ENCODE results near the gene PTGFRN.
"Not testable (repeated sequence)": the region's sequence is repeated elsewhere in the genome, so short reads cannot be mapped to it uniquely, and the experiment has no call there.

Gene PTGFRN

DNA sequence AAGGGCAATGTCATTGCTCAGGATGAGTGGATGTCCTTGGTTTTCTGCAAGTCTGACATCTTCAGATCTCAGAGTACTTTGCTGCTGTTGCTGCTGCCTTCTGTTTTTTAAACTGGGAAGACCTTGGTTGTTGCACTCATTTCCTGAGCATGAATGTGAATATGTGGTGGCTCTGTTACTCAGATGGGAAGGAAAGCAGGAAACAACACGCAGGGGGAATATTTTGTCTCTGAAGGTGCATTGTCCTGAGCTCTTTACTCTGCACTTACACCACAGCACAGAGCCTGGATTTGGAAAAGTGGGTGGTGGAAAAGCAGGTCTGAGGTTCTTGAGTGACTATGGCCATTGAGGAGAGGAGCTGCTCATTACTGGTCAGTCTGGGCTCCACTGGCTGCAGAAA lies 36.3 kb downstream of the PTGFRN start:
- DNase-seq = no peak

DNA sequence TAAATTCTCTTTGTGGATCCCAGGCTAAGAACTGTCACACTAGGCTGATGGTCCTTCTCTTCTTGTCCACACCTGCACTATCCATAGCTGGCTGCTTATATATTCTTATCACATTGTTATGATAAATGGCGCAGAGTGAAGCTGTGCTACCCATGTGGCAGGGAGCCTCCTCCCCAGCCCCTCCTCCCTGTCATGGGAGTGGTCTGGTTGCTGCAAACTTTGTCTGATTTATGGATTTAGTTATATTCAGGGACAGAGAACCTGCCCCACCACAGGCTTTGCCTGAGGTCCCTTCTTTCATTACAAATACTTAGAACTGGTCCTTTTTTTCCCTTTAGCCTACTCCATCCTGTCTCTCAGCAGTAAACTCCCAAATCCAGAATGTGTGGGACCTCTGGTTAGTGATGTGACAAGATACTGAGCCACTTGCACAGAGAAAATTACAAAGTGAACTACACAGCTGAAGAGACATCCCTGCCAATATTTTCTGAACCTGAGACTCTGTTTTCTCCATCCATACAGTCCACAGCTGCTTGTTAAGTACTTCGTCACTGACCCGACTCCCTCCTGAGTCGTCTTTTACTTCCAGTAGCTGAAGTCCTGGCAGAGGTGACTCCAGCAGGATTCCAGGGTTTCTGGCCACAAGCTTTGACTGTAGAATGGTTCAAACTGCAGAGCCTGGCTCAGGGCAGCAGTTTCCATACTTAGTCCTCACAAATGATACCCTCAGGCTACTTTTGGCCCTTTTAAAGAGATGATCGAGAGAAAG lies 37.6 kb downstream of the PTGFRN start:
- DNase-seq = no peak

GRCh38 chr1:116948046-116948445 lies 38.3 kb downstream of the PTGFRN start:
- DNase-seq = no peak

- DNase-seq = no peak
Observed at GRCh38 chr1:116948642-116949041, 38.9 kb downstream of the PTGFRN start.

DNA sequence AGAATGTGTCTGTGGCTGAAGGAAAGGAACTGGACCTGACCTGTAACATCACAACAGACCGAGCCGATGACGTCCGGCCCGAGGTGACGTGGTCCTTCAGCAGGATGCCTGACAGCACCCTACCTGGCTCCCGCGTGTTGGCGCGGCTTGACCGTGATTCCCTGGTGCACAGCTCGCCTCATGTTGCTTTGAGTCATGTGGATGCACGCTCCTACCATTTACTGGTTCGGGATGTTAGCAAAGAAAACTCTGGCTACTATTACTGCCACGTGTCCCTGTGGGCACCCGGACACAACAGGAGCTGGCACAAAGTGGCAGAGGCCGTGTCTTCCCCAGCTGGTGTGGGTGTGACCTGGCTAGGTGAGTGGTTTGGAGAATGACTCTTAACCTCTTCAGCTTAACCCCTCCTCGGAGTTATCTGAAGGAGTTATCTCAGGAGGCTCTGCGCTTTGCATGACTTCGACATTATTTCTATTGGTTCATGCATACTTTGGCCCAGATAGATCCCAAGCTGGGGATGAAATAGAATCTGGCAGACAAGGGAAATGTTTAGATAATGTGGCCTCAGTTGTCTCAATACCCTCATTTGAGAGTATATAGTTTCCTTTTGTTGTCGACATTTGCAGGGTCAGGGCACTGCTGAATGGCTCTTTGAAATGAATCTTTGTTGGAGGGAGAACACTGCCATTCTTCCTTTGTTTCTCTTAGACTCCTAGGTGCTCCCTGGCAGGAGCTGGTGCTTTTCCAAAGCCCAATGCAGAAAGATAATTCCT lies 39.7 kb downstream of the PTGFRN start:
- DNase-seq = no peak

- no peak for DNase-seq
Observed at GRCh38 chr1:116950517-116951199, 40.9 kb downstream of the PTGFRN start.

DNA sequence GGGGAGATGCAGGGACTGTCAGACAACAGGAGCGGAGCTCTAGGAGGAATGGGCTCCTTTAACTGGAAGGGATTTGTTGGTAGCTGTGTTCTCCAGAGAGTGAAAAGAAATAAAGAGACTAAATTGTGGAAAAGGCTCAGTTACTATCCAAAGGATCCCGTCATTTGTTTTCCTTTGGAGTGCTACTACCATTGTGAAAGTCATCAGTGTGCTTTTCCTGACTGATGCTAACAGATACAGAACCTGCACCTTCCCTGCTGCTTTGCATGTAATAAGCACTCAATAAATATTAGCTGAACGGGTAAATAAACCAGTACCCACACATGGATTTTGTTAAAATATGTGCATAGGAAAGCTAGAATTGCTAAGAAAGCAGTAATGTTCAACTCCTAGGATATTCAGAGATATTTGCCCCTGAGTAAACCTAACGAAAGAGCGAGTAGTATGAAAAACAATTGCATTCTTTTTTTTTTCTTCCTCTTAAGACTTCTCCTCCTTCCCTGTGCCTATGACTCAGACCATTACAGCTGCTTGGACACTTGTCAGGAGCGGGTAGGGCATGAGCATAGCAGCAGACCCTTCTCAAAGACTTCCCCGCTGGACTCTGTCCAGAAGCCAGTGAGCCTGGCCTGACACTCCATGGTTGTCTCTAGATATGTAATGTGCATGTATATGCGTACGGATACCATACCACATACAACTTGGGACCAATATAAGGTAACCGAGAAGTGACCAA lies 41.7 kb downstream of the PTGFRN start:
- no peak for DNase-seq

- no peak for DNase-seq
Observed at GRCh38 chr1:116952738-116953275, 43.1 kb downstream of the PTGFRN start.

GRCh38 chr1:116954440-116954839 lies 44.7 kb downstream of the PTGFRN start:
- no peak for DNase-seq

GRCh38 chr1:116956378-116956777 lies 46.7 kb downstream of the PTGFRN start:
- DNase-seq = no peak

DNA sequence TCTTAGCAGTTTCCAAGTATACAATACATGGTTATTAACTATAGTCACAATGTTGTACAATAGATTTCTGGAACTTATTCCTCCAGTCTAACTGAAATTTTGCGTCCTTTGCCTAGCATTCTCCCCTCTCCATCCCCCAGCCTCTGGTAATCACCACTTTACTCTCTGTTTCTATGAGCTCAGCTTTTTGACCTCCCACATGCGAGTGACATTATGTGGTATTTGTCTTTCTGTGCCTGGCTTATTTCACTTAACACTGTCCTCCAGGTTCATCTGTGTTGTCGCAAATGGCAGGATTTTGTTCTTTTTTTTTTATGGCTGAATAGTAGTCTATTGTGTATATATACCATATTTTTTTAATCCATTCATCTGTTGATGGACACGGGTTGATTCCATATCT lies 47.9 kb downstream of the PTGFRN start:
- no peak for DNase-seq

- DNase-seq = no peak
Observed at GRCh38 chr1:116958110-116958509, 48.4 kb downstream of the PTGFRN start.

DNA sequence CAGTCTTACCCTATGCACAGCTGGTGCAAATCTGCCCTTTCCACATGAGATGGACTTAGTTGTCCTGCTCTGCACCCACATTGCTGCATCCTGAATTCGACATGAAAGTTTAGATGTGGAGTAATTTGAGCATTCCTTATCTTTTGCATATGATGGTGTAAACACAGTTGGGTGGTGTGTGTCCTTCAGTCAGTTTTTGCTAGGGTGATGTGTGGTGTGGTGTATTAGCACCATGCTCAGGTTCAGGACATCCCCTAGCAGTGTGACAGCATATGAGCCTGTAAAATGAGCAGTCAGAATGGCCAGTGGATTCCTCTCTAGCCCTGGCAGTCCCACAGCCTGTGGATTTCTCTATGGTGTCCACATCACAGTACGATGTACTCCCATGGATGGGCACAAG lies 49.3 kb downstream of the PTGFRN start:
- DNase-seq = no peak

- DNase-seq = no peak
Observed at GRCh38 chr1:116961606-116962005, 51.9 kb downstream of the PTGFRN start.

- DNase-seq = peak; percentile 1
Observed at GRCh38 chr1:116962987-116963639, 53.4 kb downstream of the PTGFRN start.

DNA sequence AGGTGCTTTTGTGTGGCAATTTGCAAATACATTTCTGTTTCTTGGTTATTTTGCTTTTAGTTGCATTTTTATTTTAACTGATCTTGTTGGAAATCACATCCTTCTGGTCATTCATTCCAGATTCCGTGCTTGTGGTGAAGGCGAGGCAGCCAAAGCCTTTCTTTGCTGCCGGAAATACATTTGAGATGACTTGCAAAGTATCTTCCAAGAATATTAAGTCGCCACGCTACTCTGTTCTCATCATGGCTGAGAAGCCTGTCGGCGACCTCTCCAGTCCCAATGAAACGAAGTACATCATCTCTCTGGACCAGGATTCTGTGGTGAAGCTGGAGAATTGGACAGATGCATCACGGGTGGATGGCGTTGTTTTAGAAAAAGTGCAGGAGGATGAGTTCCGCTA lies 57.1 kb downstream of the PTGFRN start:
- DNase-seq = no peak

- no peak for DNase-seq
Observed at GRCh38 chr1:116968724-116969123, 59.0 kb downstream of the PTGFRN start.

GRCh38 chr1:116971258-116971860 lies 61.6 kb downstream of the PTGFRN start:
- no peak for DNase-seq

- no peak for DNase-seq
Observed at GRCh38 chr1:116971965-116972673, 62.4 kb downstream of the PTGFRN start.

DNA sequence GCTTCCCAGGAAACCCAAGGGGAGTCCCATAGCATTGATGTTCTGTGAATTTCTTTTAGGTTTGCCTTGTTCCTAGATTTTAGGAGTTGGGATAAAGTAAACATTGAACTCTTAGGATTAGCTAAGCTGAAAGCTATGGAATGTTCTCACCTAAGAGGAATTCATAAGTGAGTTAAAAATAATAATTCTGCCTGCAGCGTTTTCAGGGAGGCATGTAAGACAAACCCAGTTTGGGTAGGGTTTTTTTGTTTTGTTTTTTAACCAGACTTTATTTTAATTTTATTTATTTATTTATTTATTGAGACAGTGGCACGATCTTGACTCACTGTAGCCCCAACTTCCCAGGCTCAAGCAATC lies 62.9 kb downstream of the PTGFRN start:
- no peak for DNase-seq

- DNase-seq = not testable (repeated sequence)
Observed at GRCh38 chr1:116980309-116980708, 70.6 kb downstream of the PTGFRN start.
